Measurements from ENCODE around the gene CD52.
A peak's percentile ranks its signal among the peaks of the same experiment; 100 is the strongest.
"Not testable (repeated sequence)": the region's sequence is repeated elsewhere in the genome, so short reads cannot be mapped to it uniquely, and the experiment has no call there.

CD52 gene

GRCh38 chr1:26302733-26303405, 14.9 kb upstream of the CD52 start:
- peak; percentile 96 for DNase-seq (ENCODE audit: low spot score)

GRCh38 chr1:26305667-26306289, 12.0 kb upstream of the CD52 start:
- DNase-seq (ENCODE audit: low spot score) = no peak

DNA sequence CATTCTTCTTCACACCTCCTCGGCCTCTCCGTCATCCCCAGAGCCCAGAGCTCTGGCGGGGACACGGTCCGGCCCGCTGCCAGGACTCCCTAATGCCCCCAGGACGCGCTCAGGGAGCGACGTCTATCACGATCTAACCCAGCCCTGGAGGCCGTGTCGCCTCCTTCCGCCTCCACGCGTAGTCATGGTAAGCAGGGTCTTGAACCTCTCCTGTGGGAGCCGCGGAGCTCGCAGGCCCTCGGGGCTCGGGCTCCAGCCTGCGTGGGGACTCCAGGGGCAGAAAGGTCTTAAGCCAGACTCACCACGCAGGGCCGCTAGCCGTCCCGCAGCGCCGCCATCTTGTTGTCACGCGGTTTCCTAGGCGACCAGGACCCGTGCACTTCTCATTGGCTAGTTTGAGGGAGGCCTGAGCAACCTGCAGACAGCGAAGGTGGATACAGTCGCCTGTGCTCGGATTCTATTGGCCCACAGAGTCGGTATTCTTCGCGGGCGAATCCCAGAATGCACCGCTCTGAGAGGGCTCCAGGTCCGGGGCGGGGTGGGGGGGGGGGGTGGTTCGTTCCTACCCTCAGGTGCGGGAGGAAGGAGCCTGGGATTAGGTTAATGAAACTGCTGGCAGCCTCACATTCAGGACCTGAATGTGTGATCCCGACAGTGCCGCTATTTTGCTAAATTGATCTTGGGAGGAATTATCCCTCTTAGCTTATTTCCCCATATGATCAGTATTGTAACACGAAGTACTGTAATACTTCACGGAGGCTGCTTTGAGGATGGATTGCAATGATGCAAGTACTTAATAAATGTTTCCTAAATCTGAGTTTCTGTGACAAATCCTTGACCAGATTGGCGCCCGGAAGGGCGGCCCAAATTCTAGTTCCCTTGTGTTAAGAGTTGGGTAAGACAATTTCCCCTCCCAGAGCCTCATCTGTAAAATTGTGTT, 11.2 kb upstream of the CD52 start, which contains the start of gene UBXN11:
Gene UBXN11, minus strand, starts transcription at position 347 of the 940 bp plus-strand sequence. CDS start 3,753 bp downstream, outside the sequence.
- DNase-seq (ENCODE audit: low spot score) = peak; percentile 99

- DNase-seq (ENCODE audit: low spot score) = no peak
These were observed 10.4 kb upstream of the CD52 start for GRCh38 chr1:26307363-26307781.

- not testable (repeated sequence) for DNase-seq (ENCODE audit: low spot score)
These were observed 9.5 kb upstream of the CD52 start for GRCh38 chr1:26307966-26308899.

DNA sequence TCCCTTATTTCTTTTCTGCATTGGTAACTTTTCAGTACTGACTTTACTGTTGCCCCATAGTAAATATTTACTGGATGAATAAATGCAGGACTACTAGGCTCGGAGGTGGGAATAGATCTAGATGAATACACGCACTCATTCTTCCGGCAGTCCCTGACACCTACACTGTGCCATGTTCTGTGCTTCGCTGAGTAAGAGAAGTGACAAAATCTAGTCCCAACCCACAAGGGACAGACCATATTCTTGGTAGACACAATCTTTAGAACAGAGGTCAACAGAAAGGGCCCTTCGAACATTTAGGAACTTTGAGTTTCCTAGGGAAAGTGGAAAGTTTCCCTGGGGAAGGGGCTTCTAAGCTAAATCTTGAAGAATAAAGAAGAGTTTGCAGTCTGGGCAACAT, 3.3 kb upstream of the CD52 start:
- DNase-seq (ENCODE audit: low spot score) = no peak

GRCh38 chr1:26315874-26316850, 1.6 kb upstream of the CD52 start:
- DNase-seq (ENCODE audit: low spot score) = no peak

DNA sequence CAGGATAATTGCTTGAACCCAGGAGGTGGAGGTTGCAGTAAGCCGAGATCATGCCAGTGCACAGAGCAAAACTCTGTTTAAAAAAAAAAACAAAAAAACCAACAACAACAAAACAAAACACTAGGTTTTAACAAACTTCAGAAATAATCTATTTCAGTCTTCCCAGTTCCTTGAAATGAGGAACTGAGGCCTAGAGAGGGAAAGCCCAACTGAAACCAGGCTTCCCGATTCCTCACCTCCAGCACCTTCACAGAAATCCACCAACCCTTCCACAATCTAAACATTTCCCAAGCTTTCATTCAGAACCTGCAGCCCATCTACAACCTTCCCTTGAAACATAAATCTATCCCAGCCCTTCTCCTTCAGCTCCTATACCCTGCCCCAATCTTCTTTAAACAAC, 612 bp upstream of the CD52 start:
- no peak for DNase-seq (ENCODE audit: low spot score)

DNA sequence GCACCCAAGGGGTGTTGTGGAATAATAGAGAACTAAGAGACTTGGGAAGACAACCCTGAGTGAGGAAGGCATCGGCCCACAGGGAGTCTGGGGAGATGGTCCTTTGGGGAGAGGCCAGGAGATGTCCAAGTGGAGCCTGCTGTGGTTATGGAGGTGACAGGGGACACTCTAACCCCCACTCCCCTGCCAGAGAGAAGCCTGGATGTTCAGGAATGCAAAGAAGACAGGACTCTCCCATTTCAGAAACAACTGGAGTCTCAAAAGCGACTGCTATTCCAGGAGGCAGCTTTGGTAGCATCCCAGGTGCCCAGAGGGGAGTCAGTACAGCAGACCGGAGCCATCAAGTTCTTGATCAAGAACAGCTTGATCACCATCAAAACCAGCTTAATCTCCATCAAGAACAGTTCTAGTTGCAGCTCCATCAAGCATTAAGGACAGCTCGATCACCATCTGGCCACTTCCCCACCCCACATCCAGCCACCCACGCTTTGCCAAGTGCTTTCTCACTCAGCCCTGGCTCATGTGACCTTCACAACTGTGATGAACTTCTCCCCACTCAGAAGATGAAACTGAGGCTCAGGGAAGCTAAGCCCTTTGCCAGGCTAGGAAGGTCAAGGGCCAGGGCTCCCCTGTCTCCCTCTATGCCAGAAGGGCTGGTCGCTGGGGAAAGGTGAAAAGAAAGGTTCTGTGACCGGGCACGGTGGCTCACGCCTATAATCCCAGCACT, 743 bp downstream of the CD52 start:
- DNase-seq (ENCODE audit: low spot score) = no peak

DNA sequence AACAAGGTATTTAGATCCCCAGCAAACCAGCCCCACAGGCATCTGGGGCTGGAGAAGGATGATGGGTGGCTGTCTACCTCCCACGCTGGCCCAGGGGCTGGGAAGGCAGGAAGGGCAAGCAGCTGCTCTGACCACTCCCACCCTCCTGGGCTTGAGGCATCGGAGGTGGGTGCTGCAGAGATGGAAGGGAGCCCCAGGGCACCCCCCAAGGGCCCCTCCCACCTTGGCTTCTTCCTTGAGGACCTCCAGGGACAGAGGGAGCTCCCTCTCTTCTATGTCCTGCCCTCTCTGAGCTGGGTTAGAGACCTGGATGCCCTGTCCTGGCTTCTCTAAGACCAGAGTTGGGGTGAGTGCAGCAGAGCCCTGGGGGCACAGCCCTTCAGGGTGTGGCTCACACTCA, 3.1 kb downstream of the CD52 start:
- no peak for DNase-seq (ENCODE audit: low spot score)

DNA sequence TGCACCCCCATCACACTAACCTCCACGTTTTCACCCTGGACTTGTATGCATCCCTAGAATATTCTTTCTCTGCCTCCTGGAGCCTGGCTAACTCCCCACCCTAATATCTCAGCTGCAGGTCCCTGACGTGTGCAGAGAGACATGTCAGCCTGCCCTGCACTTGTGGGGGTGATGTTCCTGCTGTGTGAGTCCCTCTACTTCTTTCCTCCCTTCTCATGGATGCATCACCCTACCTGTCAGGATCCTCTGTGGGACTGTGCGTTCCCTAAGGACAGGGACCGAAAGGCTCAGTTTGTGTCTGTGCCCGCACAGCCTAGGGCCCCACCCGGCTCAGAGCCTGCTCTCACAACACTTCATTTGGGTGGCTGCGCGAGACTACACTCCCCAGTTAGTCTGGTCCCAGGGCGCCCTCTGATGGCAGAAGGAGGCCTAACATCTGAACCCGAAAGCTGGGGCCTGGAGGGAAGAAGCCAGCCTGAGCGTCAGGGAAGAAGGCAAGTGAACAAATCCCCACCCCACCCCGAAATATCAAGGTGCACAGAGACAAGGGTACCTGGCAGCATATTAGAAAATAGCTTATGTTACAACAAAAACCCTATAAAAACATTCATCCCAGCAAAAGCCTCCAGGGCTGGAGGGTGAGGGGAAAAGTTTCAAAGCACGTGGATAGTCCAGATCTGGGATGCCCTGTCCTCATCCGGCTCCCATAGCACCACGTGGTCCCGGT, 3.7 kb downstream of the CD52 start:
- DNase-seq (ENCODE audit: low spot score) = peak; percentile 91

DNA sequence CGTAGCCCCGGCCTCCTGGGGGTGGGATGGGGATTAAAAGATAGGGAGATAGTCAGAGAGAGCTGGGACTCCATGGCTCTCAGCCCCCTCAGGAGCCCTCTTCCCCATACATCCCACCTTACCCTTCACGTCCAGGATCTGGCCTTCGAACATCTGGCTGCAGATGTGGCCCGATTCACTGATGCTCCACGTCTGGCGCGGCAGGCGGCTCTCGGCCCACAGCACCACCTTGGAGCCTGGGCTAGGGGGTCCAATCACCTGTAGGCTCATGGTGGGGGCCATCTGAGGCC, 4.2 kb downstream of the CD52 start:
- no peak for DNase-seq (ENCODE audit: low spot score)

DNA sequence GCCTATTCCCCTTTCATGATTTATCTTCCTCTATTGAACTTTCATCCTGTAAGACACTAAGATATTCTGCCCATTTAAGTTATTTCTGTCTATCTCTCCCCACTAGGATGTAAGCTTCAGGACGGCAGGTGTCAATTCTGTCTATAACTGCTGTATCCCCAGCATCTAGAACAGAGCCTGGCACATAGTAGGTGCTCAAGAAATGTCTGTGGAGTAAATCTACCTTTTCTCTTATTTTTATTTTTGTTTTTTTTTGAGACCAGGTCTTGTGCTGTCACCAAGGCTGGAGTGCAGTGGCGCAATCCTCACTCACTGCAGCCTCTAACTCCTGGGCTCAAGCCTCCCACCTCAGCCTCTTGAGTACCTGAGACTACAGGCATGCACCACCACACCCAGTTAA, 5.6 kb downstream of the CD52 start:
- DNase-seq (ENCODE audit: low spot score) = no peak

GRCh38 chr1:26324550-26324949, 6.8 kb downstream of the CD52 start:
- no peak for DNase-seq (ENCODE audit: low spot score)

- DNase-seq (ENCODE audit: low spot score) = no peak
These were observed 10.2 kb downstream of the CD52 start for GRCh38 chr1:26327956-26328362.

DNA sequence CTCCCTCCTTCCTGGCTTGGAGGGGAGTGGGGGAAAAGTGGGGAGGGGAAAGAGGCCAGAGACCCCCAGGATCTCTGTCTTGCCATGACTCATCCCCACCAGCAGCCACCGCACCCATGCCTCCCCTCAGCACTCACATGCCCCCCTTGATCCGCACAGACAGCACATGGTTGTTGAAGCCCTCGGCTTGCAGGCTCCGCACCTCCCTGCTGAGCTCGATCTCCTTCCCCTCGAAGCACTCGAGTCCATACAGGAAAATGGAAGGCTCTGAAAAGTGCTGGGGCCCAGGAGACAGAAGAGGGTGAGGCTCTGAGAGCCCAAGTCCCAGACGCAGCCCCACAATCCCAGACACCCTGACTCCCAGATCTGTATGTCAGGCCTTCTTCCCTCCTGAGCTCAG, 10.8 kb downstream of the CD52 start:
- no peak for DNase-seq (ENCODE audit: low spot score)

DNA sequence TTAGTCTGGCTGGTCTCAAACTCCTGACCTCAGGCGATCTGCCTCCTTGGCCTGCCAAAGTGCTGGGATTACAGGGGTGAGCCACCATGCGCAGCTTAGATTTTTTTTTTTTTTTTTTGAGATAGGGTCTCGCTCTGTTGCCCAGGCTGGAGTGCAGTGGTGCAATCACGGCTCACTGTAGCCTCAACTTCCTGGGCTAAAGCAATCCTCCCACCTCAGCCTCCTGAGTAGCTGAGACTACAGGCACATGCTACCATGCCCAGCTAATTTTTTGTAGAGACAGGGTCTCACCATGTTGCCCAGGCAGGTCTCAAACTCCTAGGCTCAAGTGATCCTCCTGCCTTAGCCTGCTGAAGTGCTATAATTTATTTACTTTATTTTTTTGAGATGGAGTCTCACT, 11.6 kb downstream of the CD52 start:
- DNase-seq (ENCODE audit: low spot score) = not testable (repeated sequence)

GRCh38 chr1:26330276-26330675, 12.5 kb downstream of the CD52 start:
- DNase-seq (ENCODE audit: low spot score) = no peak

GRCh38 chr1:26333312-26333711, 15.6 kb downstream of the CD52 start:
- DNase-seq (ENCODE audit: low spot score) = not testable (repeated sequence)

Data from hepatic stellate cell (primary cell).